PC-3 (cell line): ENCODE measurements around the gene CSPG4. TPM values are rescaled to one million over a fixed set of nuclear protein-coding genes. Genes with fewer than 3 reads are reported as not detected.

Experiments
- ATAC-seq: fragments of 200-7000 bp; cut with Tn5 transposase; 2 replicates; pipeline ENCODE4 v1.9.1; 2020; ENCODE audit warnings: mild to moderate bottlenecking, moderate library complexity
- BruUV-seq: library from RNA; stranded (reverse); fragments of 400-500 nt; replicated peaks from 2 replicates; lab custom pipeline; 2021; lab: Mats Ljungman, UMichigan
- CTCF ChIA-PET: fragments of 300-600 bp; sonication (Branson Sonifier 250); formaldehyde crosslinking; loops from one replicate; lab custom pipeline; 2022; ENCODE audit warnings: antibody characterized with exemption; lab: Charles Lee
- POLR2A ChIA-PET: fragments of 300-600 bp; sonication (Branson Sonifier 250); formaldehyde crosslinking; loops from one replicate; lab custom pipeline; 2022; ENCODE audit warnings: antibody characterized with exemption; ENCODE audit not compliant: unreplicated experiment; lab: Charles Lee
- DNase-seq: peaks from one replicate; pipeline ENCODE4 v3.0.0-alpha.2; 2015
- H2AFZ ChIP-seq: fragments of 300-600 bp; sonication (generic); 2 replicates; pipeline ENCODE4 v1.6.0; 2016; ENCODE audit warnings: antibody characterized with exemption, low read length
- H3F3A ChIP-seq: fragments of 300-600 bp; sonication (generic); one replicate; pipeline ENCODE4 v1.6.0; 2017; ENCODE audit warnings: antibody characterized with exemption, low read length, control low read depth, mild to moderate bottlenecking; ENCODE audit not compliant: unreplicated experiment
- H3K27ac ChIP-seq: fragments of 300-600 bp; sonication (generic); 2 replicates; pipeline ENCODE4 v1.5.1; 2016; ENCODE audit warnings: mild to moderate bottlenecking, low read length
- H3K27me3 ChIP-seq: fragments of 300-600 bp; sonication (generic); 2 replicates; pipeline ENCODE4 v1.6.1; 2016; ENCODE audit warnings: low read length, mixed read lengths
- H3K36me3 ChIP-seq: fragments of 300-600 bp; sonication (generic); 2 replicates; pipeline ENCODE4 v1.6.1; 2016; ENCODE audit warnings: low read depth, mixed run types, low read length, mixed read lengths
- H3K4me1 ChIP-seq: fragments of 300-600 bp; sonication (generic); 2 replicates; pipeline ENCODE4 v1.5.1; 2016; ENCODE audit warnings: low read length; ENCODE audit not compliant: insufficient read depth
- H3K4me2 ChIP-seq: fragments of 300-600 bp; sonication (generic); 2 replicates; pipeline ENCODE4 v1.6.0; 2016; ENCODE audit warnings: low read length
- H3K4me3 ChIP-seq: fragments of 300-600 bp; sonication (generic); 2 replicates; pipeline ENCODE4 v1.5.1; 2016; ENCODE audit warnings: mild to moderate bottlenecking, low read length, mixed read lengths
- H3K79me2 ChIP-seq: fragments of 300-600 bp; sonication (generic); 2 replicates; pipeline ENCODE4 v1.6.1; 2017; ENCODE audit warnings: low read length, mixed read lengths
- H3K9ac ChIP-seq: fragments of 300-600 bp; sonication (generic); 2 replicates; pipeline ENCODE4 v1.6.0; 2016; ENCODE audit warnings: mild to moderate bottlenecking, low read length
- H3K9me2 ChIP-seq: fragments of 300-600 bp; sonication (generic); replicated peaks from 2 replicates; pipeline ENCODE4 v1.6.1; 2016; ENCODE audit warnings: mixed run types, low read length, mixed read lengths
- H3K9me3 ChIP-seq: fragments of 300-600 bp; sonication (generic); 2 replicates; pipeline ENCODE4 v1.6.1; 2016; ENCODE audit warnings: low read length, mixed read lengths
- H4K20me1 ChIP-seq: fragments of 300-600 bp; sonication (generic); 2 replicates; pipeline ENCODE4 v1.6.1; 2016; ENCODE audit warnings: low read length, mixed read lengths
- CTCF ChIP-seq: fragments of 300-600 bp; sonication (generic); conservative IDR thresholded peaks from 2 replicates; pipeline ENCODE4 v1.5.1; 2017; ENCODE audit warnings: antibody characterized with exemption, low read depth, mild to moderate bottlenecking, low read length
- EZH2 ChIP-seq: fragments of 300-600 bp; sonication (generic); IDR thresholded peaks from one replicate; pipeline ENCODE4 v1.6.1; 2017; ENCODE audit warnings: antibody characterized with exemption, mild to moderate bottlenecking, low read length; ENCODE audit not compliant: unreplicated experiment
- EZH2phosphoT487 ChIP-seq: fragments of 300-600 bp; sonication (generic); IDR thresholded peaks from 2 replicates; pipeline ENCODE4 v1.6.1; 2018; ENCODE audit warnings: mild to moderate bottlenecking, antibody characterized with exemption, low read length, borderline replicate concordance
- intact Hi-C: fragments of 100-400 bp; cut with micrococcal nuclease; formaldehyde crosslinking; loops from 2 replicates; pipeline ENCODE4 v1.9.0; 2023
- total RNA-seq: library from RNA; depleted of rRNA; stranded (reverse); fragments of >200 nt; gene quantifications from 2 replicates; pipeline ENCODE4 v1.2.3, GENCODE V29; 2014

The CSPG4 gene
- total RNA-seq, 1 experiment from 2014 or later: 2.0 TPM

DNA sequence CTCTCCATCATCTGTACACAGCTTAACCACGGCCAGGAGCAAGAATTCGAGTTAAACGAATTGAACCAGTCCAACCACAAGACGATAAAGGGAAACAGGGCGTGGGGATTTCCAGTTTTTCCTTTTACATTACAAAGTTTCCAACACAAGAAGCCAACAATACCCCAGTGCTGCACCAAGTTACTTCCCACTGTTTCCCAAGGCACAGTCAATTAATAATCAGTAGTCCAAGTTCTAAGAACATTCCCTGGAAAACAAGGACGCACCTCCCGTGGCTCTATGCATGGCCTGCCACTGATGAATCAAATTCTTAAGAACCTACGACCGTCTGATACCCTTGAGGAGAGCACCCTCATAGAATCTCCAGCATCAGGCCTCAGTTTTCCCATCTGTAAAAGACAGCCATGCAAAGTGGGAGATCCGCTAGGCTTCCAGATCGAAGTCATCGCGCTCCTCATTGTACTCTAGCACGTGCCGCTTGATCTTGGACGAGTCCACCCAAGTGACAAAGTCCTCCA, 73.4 kb downstream of the CSPG4 start:
- peak overlapping the region; percentile 91 for H3K4me2 ChIP-seq
- H3K9me3 ChIP-seq: no peaks in the 10 kb centered on the region
- H3K36me3 ChIP-seq: no peaks in the 10 kb centered on the region
- TSS peak; percentile 68 for BruUV-seq
- peak overlapping the region; percentile 75 for H3K27ac ChIP-seq
- H4K20me1 ChIP-seq: peaks cover 24% of the 10 kb centered on the region
- TF ChIP-seq EZH2: no peak
- no peak for TF ChIP-seq EZH2phosphoT487
- no peak for TF ChIP-seq CTCF
- peak overlapping the region; percentile 67; the same call in 1 of the 2 replicates for H2AFZ ChIP-seq
- ChIA-PET POLR2A (interaction anchor here (0.6 kb wide), 1 partner anchor 142 kb away, joined by 7 read pairs; no protein-coding TSS in a partner anchor), CTCF (interaction anchor here (1.3 kb wide), 1 partner anchor 60 kb away, joined by 9 read pairs; the partner anchor contains the start of gene PTPN9)
- no peaks in the 10 kb centered on the region for H3K9me2 ChIP-seq
- DNase-seq (peak; percentile 2), ATAC-seq (no peak)
- peaks cover 33% of the 10 kb centered on the region for H3K79me2 ChIP-seq
- H3F3A ChIP-seq: no peaks in the 10 kb centered on the region
- intact Hi-C loops: loop anchor here (1.0 to 2.0 kb wide), 2 partner anchors 9 to 44 kb away; no protein-coding TSS in a partner anchor
- H3K4me3 ChIP-seq: peak overlapping the region; percentile 96
- peak overlapping the region; percentile 97 for H3K9ac ChIP-seq
- H3K4me1 ChIP-seq: peaks cover 12% of the 10 kb centered on the region
- H3K27me3 ChIP-seq: no peaks in the 10 kb centered on the region

DNA sequence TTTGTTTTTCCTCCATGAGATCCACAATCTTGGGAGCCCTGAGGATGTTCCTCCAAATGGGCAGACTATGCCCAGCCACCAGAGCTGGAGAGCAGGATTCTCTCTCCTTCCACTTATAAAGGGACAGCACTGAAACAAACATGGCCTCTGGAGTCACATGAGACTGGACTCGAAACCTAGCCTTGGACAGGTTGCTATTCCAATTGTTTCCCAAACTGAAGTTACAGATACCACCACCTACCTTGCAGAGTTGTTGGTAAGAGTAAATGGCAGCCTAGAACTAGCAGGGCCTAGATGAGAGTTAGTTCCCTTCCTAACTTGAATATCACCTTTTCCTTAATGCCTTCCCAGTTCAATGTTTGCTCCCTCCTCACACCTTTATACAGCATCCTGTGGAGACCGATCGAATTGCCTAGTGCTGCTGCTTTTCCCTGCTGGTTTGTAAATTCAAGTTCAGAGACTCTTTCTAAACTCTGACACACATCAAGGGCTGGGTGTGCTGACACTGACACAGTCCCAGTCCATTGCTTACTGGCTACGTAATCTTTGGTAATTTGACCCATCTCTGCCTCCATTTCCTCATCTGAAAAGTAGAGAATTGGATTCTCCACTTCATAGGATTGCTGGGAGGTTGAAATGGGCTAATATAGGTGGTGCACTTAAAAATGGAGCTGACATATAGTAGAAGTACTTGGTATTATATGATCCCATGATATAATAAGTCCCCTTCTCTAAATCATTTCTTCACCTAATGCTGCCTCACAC, 75.2 kb downstream of the CSPG4 start:
- no peak for TF ChIP-seq EZH2
- TF ChIP-seq EZH2phosphoT487: no peak
- TF ChIP-seq CTCF: no peak
- H3F3A ChIP-seq: no peaks in the 10 kb centered on the region
- peak overlapping the region; percentile 91 for H3K4me2 ChIP-seq
- no peak overlapping the region for H2AFZ ChIP-seq
- POLR2A ChIA-PET: interaction anchor here (1.1 kb wide), 1 partner anchor 12 kb away, joined by 6 read pairs; the partner anchor contains the start of gene SNUPN
- H3K4me3 ChIP-seq: peak overlapping the region; percentile 96
- BruUV-seq: no TSS peak
- intact Hi-C loops: loop anchor here (2.0 kb wide), 1 partner anchor 45 kb away; no protein-coding TSS in a partner anchor
- peaks cover 12% of the 10 kb centered on the region for H3K4me1 ChIP-seq
- H3K27me3 ChIP-seq: no peaks in the 10 kb centered on the region
- CTCF ChIA-PET: interaction anchor here (1.3 kb wide), 1 partner anchor 32 kb away, joined by 4 read pairs; no protein-coding TSS in a partner anchor
- H3K79me2 ChIP-seq: peaks cover 33% of the 10 kb centered on the region
- no peaks in the 10 kb centered on the region for H3K36me3 ChIP-seq
- H3K9me3 ChIP-seq: no peaks in the 10 kb centered on the region
- no peak overlapping the region for H3K9ac ChIP-seq
- H4K20me1 ChIP-seq: peaks cover 24% of the 10 kb centered on the region
- H3K27ac ChIP-seq: no peak overlapping the region
- DNase-seq (no peak), ATAC-seq (no peak)
- H3K9me2 ChIP-seq: no peaks in the 10 kb centered on the region
